NCI-H774 (cell line): Measurements from ENCODE around the gene DGKH.

Source experiments
- DNase-seq: peaks from one replicate; lab custom pipeline; 2025; lab: John Stamatoyannopoulos, UW

The DGKH gene, protein sequence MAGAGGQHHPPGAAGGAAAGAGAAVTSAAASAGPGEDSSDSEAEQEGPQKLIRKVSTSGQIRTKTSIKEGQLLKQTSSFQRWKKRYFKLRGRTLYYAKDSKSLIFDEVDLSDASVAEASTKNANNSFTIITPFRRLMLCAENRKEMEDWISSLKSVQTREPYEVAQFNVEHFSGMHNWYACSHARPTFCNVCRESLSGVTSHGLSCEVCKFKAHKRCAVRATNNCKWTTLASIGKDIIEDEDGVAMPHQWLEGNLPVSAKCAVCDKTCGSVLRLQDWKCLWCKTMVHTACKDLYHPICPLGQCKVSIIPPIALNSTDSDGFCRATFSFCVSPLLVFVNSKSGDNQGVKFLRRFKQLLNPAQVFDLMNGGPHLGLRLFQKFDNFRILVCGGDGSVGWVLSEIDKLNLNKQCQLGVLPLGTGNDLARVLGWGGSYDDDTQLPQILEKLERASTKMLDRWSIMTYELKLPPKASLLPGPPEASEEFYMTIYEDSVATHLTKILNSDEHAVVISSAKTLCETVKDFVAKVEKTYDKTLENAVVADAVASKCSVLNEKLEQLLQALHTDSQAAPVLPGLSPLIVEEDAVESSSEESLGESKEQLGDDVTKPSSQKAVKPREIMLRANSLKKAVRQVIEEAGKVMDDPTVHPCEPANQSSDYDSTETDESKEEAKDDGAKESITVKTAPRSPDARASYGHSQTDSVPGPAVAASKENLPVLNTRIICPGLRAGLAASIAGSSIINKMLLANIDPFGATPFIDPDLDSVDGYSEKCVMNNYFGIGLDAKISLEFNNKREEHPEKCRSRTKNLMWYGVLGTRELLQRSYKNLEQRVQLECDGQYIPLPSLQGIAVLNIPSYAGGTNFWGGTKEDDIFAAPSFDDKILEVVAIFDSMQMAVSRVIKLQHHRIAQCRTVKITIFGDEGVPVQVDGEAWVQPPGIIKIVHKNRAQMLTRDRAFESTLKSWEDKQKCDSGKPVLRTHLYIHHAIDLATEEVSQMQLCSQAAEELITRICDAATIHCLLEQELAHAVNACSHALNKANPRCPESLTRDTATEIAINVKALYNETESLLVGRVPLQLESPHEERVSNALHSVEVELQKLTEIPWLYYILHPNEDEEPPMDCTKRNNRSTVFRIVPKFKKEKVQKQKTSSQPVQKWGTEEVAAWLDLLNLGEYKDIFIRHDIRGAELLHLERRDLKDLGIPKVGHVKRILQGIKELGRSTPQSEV

DNA sequence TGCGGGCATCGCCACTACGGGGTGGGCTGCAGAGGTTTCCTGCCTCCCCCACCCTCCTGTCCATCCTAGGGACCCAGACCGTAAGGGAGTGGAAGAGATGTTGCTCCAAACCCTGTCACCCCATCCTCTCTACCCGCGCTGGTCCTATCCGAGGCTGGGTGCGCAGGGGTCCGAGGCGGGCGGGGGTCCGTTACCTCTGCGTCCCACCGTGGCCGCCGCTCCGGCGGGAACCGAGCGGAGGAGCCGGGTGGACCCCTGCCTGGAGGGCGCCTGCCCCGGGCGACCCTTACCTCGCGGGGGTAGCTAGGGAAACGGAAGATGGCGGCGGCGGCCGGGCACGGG is at the start of gene DGKH:
TSS of gene DGKH (plus strand) at position 307 of the 342 bp plus-strand sequence. CDS start 126 bp downstream, outside the sequence.
- no peak for DNase-seq

DNA sequence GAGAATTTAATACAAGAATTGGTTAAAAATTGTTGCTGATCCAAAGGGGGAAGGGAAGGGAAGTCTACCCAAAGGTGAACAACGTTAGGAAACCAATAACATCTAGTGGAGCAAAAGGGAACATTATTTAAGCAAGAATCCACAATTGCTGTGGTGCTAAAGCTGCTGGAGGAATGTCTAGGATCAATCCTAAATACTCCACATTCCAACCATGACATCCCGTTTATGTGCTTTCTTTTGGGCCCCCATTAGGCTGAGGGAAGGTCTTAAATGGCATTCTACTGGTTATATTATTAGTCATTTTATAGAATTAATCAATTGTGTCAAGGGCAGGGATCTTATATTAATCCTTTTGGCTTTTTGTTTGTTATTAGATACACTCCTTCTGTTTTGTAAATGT is 47.6 kb upstream of the DGKH start:
- DNase-seq: no peak

DNA sequence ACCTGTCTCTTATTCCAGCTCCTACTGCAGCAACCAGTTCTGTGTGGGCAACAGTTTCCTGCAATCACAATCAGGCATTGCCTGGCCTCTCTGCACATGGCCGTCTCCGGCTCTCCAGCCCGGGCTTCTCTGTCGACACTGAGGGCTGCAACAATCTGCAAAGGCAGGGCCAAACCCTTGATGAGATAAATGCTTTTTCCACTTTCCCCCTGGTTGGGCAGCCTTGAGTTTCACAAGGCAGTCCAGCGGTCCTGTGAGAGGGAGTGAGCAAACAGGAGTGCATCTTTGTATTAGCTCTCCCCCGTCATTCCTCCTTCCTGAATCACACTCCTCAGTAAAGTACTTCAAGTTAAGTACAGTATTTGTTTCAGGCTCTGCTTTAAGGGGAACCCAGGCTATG is 46.9 kb upstream of the DGKH start:
- DNase-seq: no peak

DNA sequence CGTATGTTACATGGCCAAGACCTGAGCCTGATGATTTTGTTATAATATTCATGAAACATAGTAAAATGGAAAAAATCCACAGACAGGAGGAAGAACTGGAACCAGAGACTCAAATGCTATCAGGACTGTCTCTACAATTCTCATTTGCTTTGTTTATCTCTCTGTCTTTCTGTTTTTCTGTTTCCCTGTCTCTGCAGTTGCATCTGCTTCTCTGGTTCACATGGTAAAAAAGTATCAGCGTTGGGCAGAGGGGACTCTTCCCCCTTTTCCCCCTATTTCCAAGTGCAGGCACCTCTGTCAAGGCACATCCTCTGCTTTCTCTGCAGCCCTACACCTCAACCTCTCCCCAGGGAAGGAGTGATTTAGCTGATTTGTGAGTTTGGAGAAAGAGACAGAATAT is 46.4 kb upstream of the DGKH start:
- no peak for DNase-seq

DNA sequence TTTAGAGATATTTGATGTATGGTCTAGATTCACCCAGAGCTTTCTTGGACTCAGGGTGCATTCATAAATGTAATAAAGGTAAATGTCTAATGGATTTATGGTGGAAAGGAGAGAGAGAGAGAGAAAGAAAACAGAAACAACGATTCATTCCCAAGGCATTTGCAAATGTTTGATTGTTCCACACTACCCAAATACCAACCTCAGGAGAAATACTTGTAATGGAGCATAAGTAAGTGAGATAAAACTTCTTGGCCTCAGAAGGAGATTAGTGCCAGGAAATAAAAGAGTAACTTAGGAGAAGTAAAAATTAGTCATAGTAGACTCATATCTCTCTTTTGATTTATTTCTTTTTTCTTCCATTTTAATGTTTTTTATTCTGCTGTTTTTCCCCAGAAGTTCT is 40.6 kb upstream of the DGKH start:
- DNase-seq: no peak

DNA sequence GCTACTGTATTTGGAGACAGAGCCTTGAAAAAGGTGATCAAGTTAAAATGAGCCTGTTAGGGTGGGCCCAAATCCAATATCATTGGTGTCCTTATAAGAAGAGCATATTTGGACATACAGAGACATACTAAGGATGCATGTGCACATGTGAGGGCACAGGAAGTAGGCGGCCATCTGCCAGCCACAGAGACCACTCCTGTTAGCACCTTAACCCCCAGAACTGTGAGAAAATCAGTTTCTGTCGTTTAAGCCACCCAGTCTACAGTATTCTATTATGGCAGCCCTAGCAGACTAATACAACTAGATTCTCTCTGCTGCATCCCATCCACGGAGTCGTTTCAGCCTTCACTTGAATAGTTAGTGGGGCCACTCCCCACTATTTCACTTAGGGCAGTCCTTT is 39.4 kb upstream of the DGKH start:
- no peak for DNase-seq

DNA sequence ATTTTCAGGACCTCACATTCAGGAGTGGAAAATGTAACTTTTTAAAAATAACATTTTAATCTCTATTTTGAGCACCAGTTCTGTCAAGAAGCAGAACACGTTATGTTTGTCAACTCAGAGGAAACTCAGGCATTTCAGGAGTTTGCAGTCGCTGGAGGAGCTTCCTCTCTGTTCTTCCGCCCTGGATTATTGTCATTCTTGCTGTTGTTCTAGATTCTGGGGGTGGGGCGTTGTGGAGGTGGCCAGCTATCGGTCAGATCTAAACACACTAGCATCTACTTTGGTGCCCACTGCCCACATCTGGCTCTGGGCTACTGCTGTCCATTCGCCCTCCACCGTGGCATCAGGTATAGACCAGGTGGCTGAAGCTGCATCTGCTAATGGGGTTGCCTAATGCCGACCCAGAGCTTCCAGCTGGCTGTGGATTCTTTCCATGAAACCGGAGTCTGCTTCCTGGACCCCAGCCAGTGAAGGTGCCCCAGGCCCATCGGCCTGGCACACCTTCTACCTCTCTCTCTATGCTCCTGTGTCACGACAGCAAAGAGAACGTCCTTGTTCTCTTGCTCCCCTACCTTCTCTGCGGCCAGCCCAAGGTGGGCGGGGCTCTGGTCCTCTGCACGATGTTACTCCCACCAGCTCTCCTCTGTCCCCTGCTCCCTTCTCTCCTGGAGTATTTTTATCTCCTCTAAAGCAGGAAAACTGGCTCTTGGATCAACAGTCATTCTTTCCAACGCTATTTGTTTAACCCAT is 36.7 kb upstream of the DGKH start:
- no peak for DNase-seq

DNA sequence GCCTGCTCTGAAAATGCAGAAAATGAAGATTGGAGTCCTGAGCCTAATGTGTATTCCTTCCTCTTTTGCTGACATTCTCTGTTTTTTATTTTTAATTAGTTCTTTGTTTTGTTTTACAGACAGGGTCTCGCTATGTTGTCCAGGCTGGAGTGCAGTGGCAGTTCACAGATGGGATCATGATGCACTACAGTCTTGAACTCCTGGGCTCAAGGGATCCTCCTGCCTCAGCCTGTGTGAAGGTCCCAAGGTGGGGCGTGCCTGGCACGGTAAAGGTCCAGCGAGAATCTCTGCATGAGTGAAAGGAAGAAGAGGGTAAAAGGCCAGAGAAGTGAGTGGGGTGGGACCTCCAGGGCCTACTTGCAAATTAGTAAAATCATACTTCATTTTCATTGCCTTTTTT is 34.3 kb upstream of the DGKH start:
- DNase-seq: no peak

DNA sequence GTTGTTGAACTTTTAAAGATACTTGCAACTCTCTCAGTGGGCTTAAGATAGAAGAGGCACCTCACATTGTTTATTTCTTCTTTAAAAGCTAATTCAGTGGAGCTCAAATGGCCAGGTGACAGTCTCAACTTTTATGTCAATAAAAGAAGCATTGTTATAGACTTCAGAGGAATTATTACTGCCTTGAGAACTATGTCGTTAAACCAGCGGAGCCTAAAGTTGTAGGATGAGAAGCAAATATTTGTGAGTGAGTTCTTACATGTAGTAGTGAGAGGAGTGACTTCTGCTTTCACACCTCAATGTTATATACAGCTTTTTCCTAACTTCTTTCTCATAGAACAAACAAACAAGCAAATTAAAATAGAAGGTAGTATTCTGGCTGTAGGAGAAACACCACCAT is 31.2 kb upstream of the DGKH start:
- DNase-seq: no peak

DNA sequence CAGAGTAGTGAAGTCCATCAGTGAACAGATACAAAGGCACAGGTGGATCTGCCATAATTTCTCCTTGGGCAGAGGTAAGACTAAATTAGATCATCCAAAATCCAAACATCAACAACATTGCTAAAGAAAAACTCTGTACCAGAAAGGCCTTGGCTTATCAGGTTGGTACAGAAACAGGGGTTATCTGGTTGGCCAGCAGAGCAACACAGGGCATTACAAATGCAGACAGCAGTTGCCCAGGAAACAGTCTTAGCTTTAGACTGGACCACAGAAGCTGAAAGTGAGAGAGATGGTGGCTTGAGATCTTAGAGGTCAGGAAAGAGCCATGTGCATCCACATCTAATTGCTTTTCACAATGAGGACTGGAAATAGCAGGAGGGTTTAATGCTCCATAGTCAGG is 26.6 kb upstream of the DGKH start:
- DNase-seq: no peak

DNA sequence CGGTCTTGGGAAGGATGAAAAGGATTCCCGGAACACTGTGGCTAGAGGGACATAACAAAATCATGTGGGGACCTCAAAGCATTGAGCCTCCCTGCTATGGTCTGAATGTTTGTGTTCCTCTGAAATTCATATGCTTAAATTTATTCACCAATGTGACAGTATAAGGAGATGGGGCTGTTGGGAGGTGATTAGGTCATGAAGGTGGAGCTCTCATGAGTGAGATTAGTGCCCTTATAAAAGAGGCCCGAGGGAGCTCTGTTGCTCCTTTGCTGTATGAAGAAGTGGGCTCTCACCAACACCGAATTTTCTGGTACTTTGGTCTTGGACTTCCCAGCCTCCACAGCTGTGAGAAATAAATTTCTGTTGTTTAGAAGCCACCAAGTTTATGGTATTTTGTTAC is 26.1 kb upstream of the DGKH start:
- DNase-seq: no peak

DNA sequence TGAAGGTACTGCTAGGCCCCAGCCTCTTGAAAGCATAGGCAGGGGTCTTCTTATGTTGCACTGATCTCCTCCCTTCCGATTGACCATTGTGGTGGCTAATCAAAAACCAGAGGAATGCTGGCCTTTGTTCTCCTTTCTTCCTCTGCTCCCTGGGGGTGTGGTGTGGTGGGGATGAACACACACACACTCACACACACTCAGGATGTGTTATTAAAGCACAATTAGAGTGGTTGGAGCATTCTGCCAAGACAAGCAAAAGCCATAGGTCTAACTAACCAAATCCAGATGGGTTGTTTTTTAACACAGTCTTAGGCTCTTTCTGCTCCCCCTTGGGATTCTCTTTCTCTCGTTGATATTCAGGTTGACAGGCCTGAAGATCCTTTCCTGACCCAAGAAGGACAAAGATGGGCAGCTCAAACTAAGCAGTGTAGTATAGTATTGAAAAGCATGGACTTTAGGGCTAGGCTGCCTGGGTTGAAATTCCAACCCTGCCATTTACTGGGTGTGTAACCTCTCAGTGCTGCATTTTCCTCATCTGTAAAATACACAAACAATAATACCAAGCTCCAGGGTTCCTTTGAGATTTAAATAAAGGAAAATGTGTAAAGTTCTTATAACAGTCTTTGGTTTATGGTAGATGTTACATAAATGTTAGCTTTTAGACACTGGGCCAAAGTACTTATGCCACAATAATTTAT is 25.5 kb upstream of the DGKH start:
- no peak for DNase-seq

DNA sequence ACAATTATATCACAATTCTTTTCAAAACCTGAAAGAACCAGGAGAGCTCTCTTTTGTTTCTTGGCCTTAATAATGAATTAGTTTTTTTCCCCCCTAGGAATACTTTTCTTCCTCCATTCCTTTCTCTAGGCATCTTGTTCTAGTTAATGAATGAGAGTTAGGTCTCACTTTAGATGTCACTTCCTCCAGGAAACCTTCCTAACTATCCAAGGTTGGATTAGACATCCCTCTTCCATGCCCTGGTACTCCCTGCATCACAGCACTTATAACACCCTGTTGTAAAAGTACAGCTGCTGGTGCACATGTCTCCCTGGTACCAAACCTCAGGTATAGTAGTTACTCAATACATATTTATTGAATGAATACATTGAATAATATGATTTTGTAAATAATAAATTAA is 21.2 kb upstream of the DGKH start:
- no peak for DNase-seq

DNA sequence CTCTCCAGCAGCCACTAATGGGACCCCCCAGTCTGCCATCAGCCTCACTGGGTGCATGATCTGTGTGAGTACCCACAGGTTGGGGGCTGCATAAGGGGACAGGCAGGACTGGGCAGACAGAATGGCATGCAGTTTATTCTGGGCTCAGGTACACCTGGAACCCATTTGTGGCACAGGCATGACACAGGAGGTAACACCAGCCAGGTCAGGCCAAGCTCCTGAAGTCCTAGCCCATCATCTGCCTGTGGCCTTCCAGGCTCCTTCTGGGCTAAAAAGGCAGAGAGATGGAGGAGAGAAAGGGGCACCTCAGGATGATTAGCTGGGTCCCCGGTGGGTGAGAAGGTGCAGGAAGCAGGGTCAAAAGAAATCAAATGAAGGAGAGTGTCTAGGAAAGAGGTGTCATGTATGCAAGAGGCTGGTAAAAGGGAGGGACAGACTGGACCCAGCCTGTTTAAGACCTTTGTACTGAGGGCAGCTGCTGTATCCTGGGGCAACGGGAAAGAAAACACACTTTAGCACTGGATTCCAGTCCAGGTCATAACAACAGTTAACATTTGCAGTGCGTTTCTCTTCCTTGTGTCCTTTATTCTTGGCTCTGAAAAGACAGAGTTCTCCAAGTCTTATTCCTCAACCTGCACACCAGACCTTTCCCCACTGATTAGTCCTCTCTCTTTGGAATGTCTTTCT is 20.2 kb upstream of the DGKH start:
- DNase-seq: no peak

DNA sequence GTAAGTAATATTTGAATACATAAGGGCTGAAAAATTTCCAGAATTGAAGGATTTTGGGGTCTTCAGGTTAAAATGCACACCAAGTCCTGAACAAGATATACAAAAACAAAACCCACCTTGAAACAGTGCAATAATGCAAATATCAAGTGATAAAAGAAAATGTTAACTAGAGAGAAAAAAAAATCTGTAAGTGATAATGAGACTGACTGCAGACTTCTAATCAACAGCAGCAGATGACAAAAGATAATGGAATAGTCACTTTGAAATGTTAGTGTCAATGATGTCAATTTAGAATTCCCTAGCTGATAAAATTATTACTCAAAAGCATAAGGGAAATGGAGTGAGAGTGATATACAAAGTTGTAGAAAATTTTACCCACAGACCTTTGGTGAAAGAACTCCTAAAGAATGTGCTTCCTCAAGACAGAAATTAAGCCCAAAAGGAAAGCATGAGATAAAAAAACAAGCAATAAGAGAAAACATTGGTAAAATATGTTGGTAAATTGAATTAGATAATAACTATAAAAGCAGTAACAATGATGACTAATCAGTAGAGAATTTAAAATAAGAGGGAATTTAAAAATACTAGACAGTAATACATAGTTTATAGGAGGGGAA is 12.4 kb upstream of the DGKH start:
- no peak for DNase-seq

DNA sequence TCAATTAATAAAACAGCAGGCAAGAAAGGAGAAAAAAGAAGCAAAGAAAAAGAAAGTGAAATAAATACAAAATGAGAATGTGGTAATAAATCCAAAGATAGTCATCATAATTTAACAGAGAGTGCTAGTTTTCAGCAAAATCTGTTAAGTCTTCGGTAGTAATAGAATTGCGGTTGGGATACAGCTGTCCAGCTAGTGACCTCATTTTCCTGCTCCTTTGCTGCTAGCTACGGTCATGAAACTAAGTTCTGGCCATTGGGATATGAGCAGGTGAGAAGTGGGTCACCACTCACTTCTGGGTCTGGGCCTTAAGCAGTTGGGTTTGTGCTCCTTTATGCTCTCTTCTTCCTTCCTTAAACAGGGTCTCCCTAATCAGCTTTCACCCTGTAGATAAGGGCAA is 11.7 kb upstream of the DGKH start:
- no peak for DNase-seq

DNA sequence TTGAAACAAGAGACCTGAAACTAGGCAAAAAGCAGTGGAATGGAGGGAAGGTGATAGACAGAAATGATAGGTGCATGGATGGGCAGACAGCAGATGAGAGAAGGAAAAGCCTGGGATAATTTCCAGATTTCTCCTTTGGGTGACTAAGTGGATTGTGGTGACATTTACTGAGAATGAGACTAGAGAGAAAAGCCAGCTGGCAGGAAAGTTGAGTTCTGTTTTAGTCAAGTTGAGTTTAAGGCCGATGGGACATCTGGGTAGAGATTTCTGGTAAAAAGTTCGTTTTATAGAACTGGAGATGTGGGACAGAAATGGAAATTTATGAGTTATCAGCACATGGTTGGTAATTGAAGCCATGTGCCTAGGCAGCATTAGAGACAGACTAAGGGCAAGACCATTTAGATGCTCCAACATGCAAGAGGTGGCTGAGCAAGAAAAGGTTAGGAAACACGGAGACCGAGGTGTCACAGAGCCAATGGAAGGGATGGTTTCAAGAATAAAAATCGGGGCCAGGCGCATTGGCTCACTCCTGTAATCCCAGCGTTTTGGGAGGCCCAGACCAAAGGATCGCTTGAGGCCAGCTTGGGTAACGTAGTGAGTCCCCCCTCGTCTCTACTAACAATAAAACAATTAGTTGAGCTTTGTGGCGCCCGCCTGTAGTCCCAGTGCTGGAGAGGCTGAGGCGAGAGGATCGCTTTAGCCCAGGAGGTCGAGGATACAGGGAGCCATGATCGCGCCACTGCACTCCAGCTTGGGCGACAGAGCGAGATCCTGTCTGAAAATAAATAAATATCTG is 9.6 kb upstream of the DGKH start:
- no peak for DNase-seq

DNA sequence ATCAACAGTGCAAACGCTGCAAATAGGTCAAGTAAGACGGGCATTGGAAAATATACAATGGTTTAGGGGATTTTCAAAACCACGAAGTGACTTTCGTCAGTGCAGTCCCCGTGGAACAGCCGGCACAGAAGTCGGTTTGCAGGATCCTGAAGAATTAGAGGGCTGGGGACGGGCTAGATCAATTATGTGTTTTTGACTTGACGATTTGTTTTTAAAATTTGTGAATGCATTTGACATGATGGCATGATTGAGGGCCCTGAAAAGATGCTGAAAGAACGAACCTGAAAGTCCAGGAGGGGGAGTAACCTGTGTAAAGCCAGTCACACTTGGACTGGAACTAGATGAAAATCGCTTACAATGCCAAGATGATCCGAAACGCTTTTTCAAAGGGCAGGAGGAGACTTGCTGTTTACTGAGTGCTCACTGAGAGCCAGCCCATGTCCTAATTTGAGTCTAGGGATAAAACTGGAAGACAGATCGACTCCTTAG is 8.9 kb upstream of the DGKH start:
- DNase-seq: no peak
